ENCODE measurements around the gene ITSN1. TPM values are rescaled to one million over a fixed set of nuclear protein-coding genes. Genes with fewer than 3 reads are reported as not detected.

The ITSN1 gene
- total RNA-seq, 3 donors from 2014 or later (not counting 1 experiment from before 2014, with no cell fraction given): 1.5 to 5.1 (median 2.7) TPM

DNA sequence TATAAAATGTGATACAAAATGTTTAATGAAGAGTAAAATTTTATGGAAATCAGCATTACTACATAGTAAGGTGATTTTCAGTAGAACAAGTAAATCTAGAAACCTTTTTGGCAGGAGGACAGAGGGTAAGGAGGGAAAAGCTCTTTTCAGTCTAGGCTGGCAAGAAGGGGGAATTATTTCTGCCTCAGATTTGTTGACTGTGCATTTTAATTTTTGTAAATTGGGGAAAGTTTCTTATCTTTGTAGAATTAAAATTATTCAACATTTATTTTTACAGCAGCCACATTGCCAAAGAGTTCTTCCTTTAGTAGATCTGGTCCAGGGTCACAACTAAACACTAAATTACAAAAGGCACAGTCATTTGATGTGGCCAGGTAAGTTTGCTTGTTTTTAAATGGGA is 109.2 kb downstream of the ITSN1 start:
- no peak overlapping the region for H3K4me3 Mint-ChIP-seq
- H3K36me3 Mint-ChIP-seq: peaks cover 8% of the 10 kb centered on the region
- H3K4me1 Mint-ChIP-seq: no peaks in the 10 kb centered on the region
- no peak for ATAC-seq
- intact Hi-C loops (cut with micrococcal nuclease): no loop called here
- Histone ChIP-seq H3K27me3 (ENCODE audit: control insufficient read depth, insufficient read depth, low read length) (no peaks in the 10 kb centered on the region), H3K27ac (ENCODE audit: low read length) (no peak overlapping the region), H3K9me3 (ENCODE audit: control insufficient read depth, insufficient read depth, low read length) (no peaks in the 10 kb centered on the region), H3K36me3 (ENCODE audit: control insufficient read depth, insufficient read depth, low read length) (no peaks in the 10 kb centered on the region), H3K4me3 (ENCODE audit: low read length) (no peak overlapping the region), H3K4me1 (ENCODE audit: control insufficient read depth, insufficient read depth, low read length) (no peaks in the 10 kb centered on the region)
- no peak overlapping the region for H3K27ac Mint-ChIP-seq
- peaks cover 0 to 16% of the 10 kb centered on the region in 2 donors for H3K27me3 Mint-ChIP-seq (ENCODE audit: low read depth in 2 of 2)
- TF ChIP-seq, protein P1, sequence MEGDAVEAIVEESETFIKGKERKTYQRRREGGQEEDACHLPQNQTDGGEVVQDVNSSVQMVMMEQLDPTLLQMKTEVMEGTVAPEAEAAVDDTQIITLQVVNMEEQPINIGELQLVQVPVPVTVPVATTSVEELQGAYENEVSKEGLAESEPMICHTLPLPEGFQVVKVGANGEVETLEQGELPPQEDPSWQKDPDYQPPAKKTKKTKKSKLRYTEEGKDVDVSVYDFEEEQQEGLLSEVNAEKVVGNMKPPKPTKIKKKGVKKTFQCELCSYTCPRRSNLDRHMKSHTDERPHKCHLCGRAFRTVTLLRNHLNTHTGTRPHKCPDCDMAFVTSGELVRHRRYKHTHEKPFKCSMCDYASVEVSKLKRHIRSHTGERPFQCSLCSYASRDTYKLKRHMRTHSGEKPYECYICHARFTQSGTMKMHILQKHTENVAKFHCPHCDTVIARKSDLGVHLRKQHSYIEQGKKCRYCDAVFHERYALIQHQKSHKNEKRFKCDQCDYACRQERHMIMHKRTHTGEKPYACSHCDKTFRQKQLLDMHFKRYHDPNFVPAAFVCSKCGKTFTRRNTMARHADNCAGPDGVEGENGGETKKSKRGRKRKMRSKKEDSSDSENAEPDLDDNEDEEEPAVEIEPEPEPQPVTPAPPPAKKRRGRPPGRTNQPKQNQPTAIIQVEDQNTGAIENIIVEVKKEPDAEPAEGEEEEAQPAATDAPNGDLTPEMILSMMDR (IDR thresholded peaks at IDR 0.05): no peak
- DNase-seq: no peak
- peaks cover 2 to 5% of the 10 kb centered on the region in 2 donors for H3K9me3 Mint-ChIP-seq

- DNase-seq (no peak), ATAC-seq (no peak)
- WGBS (ENCODE audit: insufficient coverage): 87% methylated on average over 1 of the region's 2 CpGs
- Mint-ChIP-seq H3K9me3 (peaks cover 2 to 4% of the 10 kb centered on the region in 2 donors), H3K27me3 (ENCODE audit: low read depth in 2 of 2) (peaks cover 0 to 16% of the 10 kb centered on the region in 2 donors), H3K36me3 (peaks cover 5% of the 10 kb centered on the region), H3K4me1 (no peaks in the 10 kb centered on the region), H3K4me3 (no peak overlapping the region), H3K27ac (no peak overlapping the region)
- Histone ChIP-seq H3K27me3 (ENCODE audit: control insufficient read depth, insufficient read depth, low read length) (no peaks in the 10 kb centered on the region), H3K36me3 (ENCODE audit: control insufficient read depth, insufficient read depth, low read length) (no peaks in the 10 kb centered on the region), H3K4me1 (ENCODE audit: control insufficient read depth, insufficient read depth, low read length) (no peaks in the 10 kb centered on the region), H3K27ac (ENCODE audit: low read length) (no peak overlapping the region), H3K9me3 (ENCODE audit: control insufficient read depth, insufficient read depth, low read length) (no peaks in the 10 kb centered on the region), H3K4me3 (ENCODE audit: low read length) (no peak overlapping the region)
- intact Hi-C loops (cut with micrococcal nuclease): no loop called here
- TF ChIP-seq, protein P1 (IDR thresholded peaks at IDR 0.05): no peak
These were observed 110.0 kb downstream of the ITSN1 start for GRCh38 chr21:33752260-33752659.

GRCh38 chr21:33753886-33754285 is 111.6 kb downstream of the ITSN1 start:
- H3K4me1 ChIP-seq (ENCODE audit: control insufficient read depth, insufficient read depth, low read length): no peaks in the 10 kb centered on the region
- Mint-ChIP-seq H3K27ac (no peak overlapping the region), H3K27me3 (ENCODE audit: low read depth in 2 of 2) (peaks cover 0 to 16% of the 10 kb centered on the region in 2 donors), H3K36me3 (no peaks in the 10 kb centered on the region), H3K9me3 (no peaks in the 10 kb centered on the region), H3K4me3 (no peak overlapping the region), H3K4me1 (no peaks in the 10 kb centered on the region)
- no peak for ATAC-seq
- DNase-seq: no peak
- H3K4me3 ChIP-seq (ENCODE audit: low read length): no peak overlapping the region
- H3K36me3 ChIP-seq (ENCODE audit: control insufficient read depth, insufficient read depth, low read length): no peaks in the 10 kb centered on the region
- H3K27me3 ChIP-seq (ENCODE audit: control insufficient read depth, insufficient read depth, low read length): no peaks in the 10 kb centered on the region
- intact Hi-C loops (cut with micrococcal nuclease): no loop called here
- WGBS (ENCODE audit: insufficient coverage): 100% methylated on average over 1 of the region's 1 CpG
- no peaks in the 10 kb centered on the region for H3K9me3 ChIP-seq (ENCODE audit: control insufficient read depth, insufficient read depth, low read length)
- TF ChIP-seq, protein P1 (IDR thresholded peaks at IDR 0.05): no peak
- no peak overlapping the region for H3K27ac ChIP-seq (ENCODE audit: low read length)

DNA sequence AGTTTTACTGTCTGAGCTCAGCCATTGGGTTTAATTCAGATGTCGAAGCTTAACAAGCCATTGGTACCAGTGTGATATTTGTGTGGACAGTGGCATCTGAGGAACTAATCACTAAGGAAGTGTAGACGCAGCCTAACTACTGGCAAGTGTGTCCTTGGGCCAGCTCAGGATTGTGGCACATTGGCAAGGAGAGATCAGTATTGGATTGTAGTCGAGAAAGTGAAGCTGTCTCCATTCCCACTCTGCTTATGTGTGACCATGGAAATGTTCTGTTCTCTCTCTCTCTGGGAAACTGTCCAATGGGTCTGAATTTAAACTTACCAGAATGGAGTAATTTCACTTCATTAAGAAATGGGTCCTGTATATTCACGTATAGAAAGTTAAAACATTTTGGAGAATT is 112.2 kb downstream of the ITSN1 start:
- H3K4me3 Mint-ChIP-seq: no peak overlapping the region
- H3K36me3 Mint-ChIP-seq: no peaks in the 10 kb centered on the region
- no peaks in the 10 kb centered on the region for H3K27me3 ChIP-seq (ENCODE audit: control insufficient read depth, insufficient read depth, low read length)
- H3K36me3 ChIP-seq (ENCODE audit: control insufficient read depth, insufficient read depth, low read length): no peaks in the 10 kb centered on the region
- no peak overlapping the region for H3K27ac Mint-ChIP-seq
- DNase-seq (no peak), ATAC-seq (no peak)
- no peaks in the 10 kb centered on the region for H3K9me3 Mint-ChIP-seq
- no peaks in the 10 kb centered on the region for H3K4me1 ChIP-seq (ENCODE audit: control insufficient read depth, insufficient read depth, low read length)
- no peak overlapping the region for H3K4me3 ChIP-seq (ENCODE audit: low read length)
- peaks cover 0 to 16% of the 10 kb centered on the region in 2 donors for H3K27me3 Mint-ChIP-seq (ENCODE audit: low read depth in 2 of 2)
- TF ChIP-seq, protein P1 (IDR thresholded peaks at IDR 0.05): no peak
- no peak overlapping the region for H3K27ac ChIP-seq (ENCODE audit: low read length)
- no peaks in the 10 kb centered on the region for H3K4me1 Mint-ChIP-seq
- WGBS (ENCODE audit: insufficient coverage): 87% methylated on average over 3 of the region's 4 CpGs
- H3K9me3 ChIP-seq (ENCODE audit: control insufficient read depth, insufficient read depth, low read length): no peaks in the 10 kb centered on the region
- intact Hi-C loops (cut with micrococcal nuclease): no loop called here
